ENCODE results near the gene FLT4. TPM values are rescaled to one million over a fixed set of nuclear protein-coding genes. Genes with fewer than 3 reads are reported as not detected.
A peak's percentile ranks its signal among the peaks of the same experiment; 100 is the strongest.

FLT4 gene
- total RNA-seq, 6 experiments from 2014 or later: 5.3 to 15.1 (median 8.0) TPM

- H3K4me3 ChIP-seq: no peak overlapping the region
- no peaks in the 10 kb centered on the region for H3K36me3 ChIP-seq
- no peak for TF ChIP-seq CTCF (IDR thresholded peaks at IDR 0.05)
- TF ChIP-seq POLR2A (IDR thresholded peaks at IDR 0.05): no peak
- H3K9me3 ChIP-seq: no peaks in the 10 kb centered on the region
- WGBS (ENCODE audit: insufficient coverage, low coverage, low lambda C conversion rate, missing lambda C conversion rate): 82% methylated on average over 6 of the region's 26 CpGs
- DNase-seq (peak in 1 of 3 donors; percentile 50), ATAC-seq (no peak)
- H3K27ac ChIP-seq: no peak overlapping the region
- H3K4me1 ChIP-seq: no peaks in the 10 kb centered on the region
- H3K27me3 ChIP-seq: no peaks in the 10 kb centered on the region
- intact Hi-C loops (cut with DNase I): no loop called here
Observed at GRCh38 chr5:180608572-180609310, 40.7 kb downstream of the FLT4 start.

GRCh38 chr5:180607861-180608571 is 41.4 kb downstream of the FLT4 start:
- no peaks in the 10 kb centered on the region for H3K4me1 ChIP-seq
- H3K36me3 ChIP-seq: no peaks in the 10 kb centered on the region
- WGBS (ENCODE audit: insufficient coverage, low coverage, low lambda C conversion rate, missing lambda C conversion rate): 56% methylated on average over 14 of the region's 18 CpGs
- intact Hi-C loops (cut with DNase I): no loop called here
- H3K9me3 ChIP-seq: no peaks in the 10 kb centered on the region
- no peak overlapping the region for H3K27ac ChIP-seq
- DNase-seq: peak in 1 of 3 donors; percentile 14
- no peak for ATAC-seq
- no peaks in the 10 kb centered on the region for H3K27me3 ChIP-seq
- no peak overlapping the region for H3K4me3 ChIP-seq
- no peak for TF ChIP-seq CTCF (IDR thresholded peaks at IDR 0.05)
- TF ChIP-seq POLR2A (IDR thresholded peaks at IDR 0.05): no peak

- ATAC-seq (peak in 1 of 4 donors; percentile 5), DNase-seq (peak in 1 of 3 donors; percentile 54)
- Histone ChIP-seq H3K27ac (no peak overlapping the region), H3K36me3 (no peaks in the 10 kb centered on the region), H3K9me3 (no peaks in the 10 kb centered on the region), H3K4me3 (no peak overlapping the region), H3K27me3 (no peaks in the 10 kb centered on the region), H3K4me1 (no peaks in the 10 kb centered on the region)
- WGBS (ENCODE audit: insufficient coverage, low coverage, low lambda C conversion rate, missing lambda C conversion rate): 64% methylated on average over 14 of the region's 21 CpGs
- no peak for TF ChIP-seq CTCF (IDR thresholded peaks at IDR 0.05)
- TF ChIP-seq POLR2A (IDR thresholded peaks at IDR 0.05): no peak
- intact Hi-C loops (cut with DNase I): no loop called here
Observed at GRCh38 chr5:180606215-180606785, 43.1 kb downstream of the FLT4 start.

GRCh38 chr5:180605554-180606214 is 43.7 kb downstream of the FLT4 start:
- Histone ChIP-seq H3K4me1 (no peaks in the 10 kb centered on the region), H3K27me3 (no peaks in the 10 kb centered on the region), H3K36me3 (no peaks in the 10 kb centered on the region), H3K27ac (no peak overlapping the region), H3K4me3 (no peak overlapping the region), H3K9me3 (no peaks in the 10 kb centered on the region)
- ATAC-seq (peak; percentile 64 to 80 (median 72)), DNase-seq (peak in 2 of 3 donors; percentile 37 to 51)
- intact Hi-C loops (cut with DNase I): no loop called here
- WGBS (ENCODE audit: insufficient coverage, low coverage, low lambda C conversion rate, missing lambda C conversion rate): 13% methylated on average over 7 of the region's 11 CpGs
- TF ChIP-seq CTCF (IDR thresholded peaks at IDR 0.05) (peak; percentile 52 to 78 (median 75)), POLR2A (IDR thresholded peaks at IDR 0.05) (no peak)

All from right lobe of liver (tissue), 6 donors.